IMR-90 (cell line): ENCODE results near the gene TTC39B. TPM values are rescaled to one million over a fixed set of nuclear protein-coding genes. Genes with fewer than 3 reads are reported as not detected.

Experiments
- ATAC-seq: fragments of 200-7000 bp; cut with Tn5 transposase; 2 replicates; pipeline ENCODE4 v1.9.1; 2020; ENCODE audit warnings: low read depth, mild to moderate bottlenecking, moderate library complexity
- BruUV-seq: library from RNA; stranded (reverse); fragments of 400-500 nt; replicated peaks from 2 replicates; lab custom pipeline; 2021; lab: Mats Ljungman, UMichigan
- CTCF ChIA-PET: fragments of 300-600 bp; formaldehyde crosslinking; extraction: SDS; loops from one replicate; lab custom pipeline; 2021; ENCODE audit warnings: antibody characterized with exemption; lab: Yijun Ruan, JAX
- POLR2A ChIA-PET: fragments of 300-600 bp; sonication (Branson Sonifier 250); formaldehyde crosslinking; loops from one replicate; lab custom pipeline; 2022; ENCODE audit warnings: antibody characterized with exemption; ENCODE audit not compliant: unreplicated experiment; lab: Charles Lee
- DNase-seq: peaks from one replicate; pipeline ENCODE4 v3.0.0; 2013
- H2AFZ ChIP-seq: replicated peaks from 2 replicates; pipeline ENCODE3; 2013; ENCODE audit warnings: low read length, mild to moderate bottlenecking; ENCODE audit not compliant: poor library complexity
- H2AK5ac ChIP-seq: 2 replicates; pipeline ENCODE4 v1.6.1; 2013; ENCODE audit warnings: low read depth, low read length, inconsistent platforms
- H2AK9ac ChIP-seq: replicated peaks from 2 replicates; pipeline ENCODE3; 2013; ENCODE audit warnings: mild to moderate bottlenecking, low read depth, low read length, moderate library complexity; ENCODE audit not compliant: poor library complexity
- H2BK120ac ChIP-seq: 2 replicates; pipeline ENCODE4 v1.6.1; 2013; ENCODE audit warnings: low read depth, low read length, inconsistent platforms
- H2BK15ac ChIP-seq: 3 replicates; pipeline ENCODE4 v1.6.1; 2013; ENCODE audit warnings: low read depth, low read length, inconsistent platforms
- H2BK20ac ChIP-seq: 2 replicates; pipeline ENCODE4 v1.6.1; 2013; ENCODE audit warnings: low read depth, mild to moderate bottlenecking, inconsistent platforms, low read length, moderate library complexity
- H2BK5ac ChIP-seq: 2 replicates; pipeline ENCODE4 v1.6.1; 2013; ENCODE audit warnings: mild to moderate bottlenecking, low read depth, low read length, inconsistent platforms; ENCODE audit not compliant: poor library complexity, severe bottlenecking
- H3K14ac ChIP-seq: replicated peaks from 2 replicates; pipeline ENCODE4 v1.6.1; 2013; ENCODE audit warnings: low read depth, low read length, inconsistent platforms
- H3K18ac ChIP-seq: 2 replicates; pipeline ENCODE4 v1.6.1; 2013; ENCODE audit warnings: low read depth, low read length, control low read depth
- H3K23ac ChIP-seq: 2 replicates; pipeline ENCODE4 v1.6.1; 2013; ENCODE audit warnings: low read depth, low read length, inconsistent platforms
- H3K27ac ChIP-seq: 2 replicates; pipeline ENCODE4 v1.5.1; 2013; ENCODE audit warnings: mild to moderate bottlenecking, control low read depth, low read length; ENCODE audit not compliant: insufficient read depth
- H3K27me3 ChIP-seq: 2 replicates; pipeline ENCODE4 v1.6.1; 2013; ENCODE audit warnings: low read length; ENCODE audit not compliant: control insufficient read depth, insufficient read depth
- H3K36me3 ChIP-seq: 2 replicates; pipeline ENCODE4 v1.6.1; 2013; ENCODE audit warnings: low read length, mixed read lengths; ENCODE audit not compliant: control insufficient read depth, insufficient read depth
- H3K4ac ChIP-seq: 2 replicates; pipeline ENCODE4 v1.6.1; 2013; ENCODE audit warnings: low read depth, low read length, inconsistent platforms
- H3K4me1 ChIP-seq: 2 replicates; pipeline ENCODE4 v1.6.1; 2013; ENCODE audit warnings: low read length, mixed read lengths; ENCODE audit not compliant: control insufficient read depth, insufficient read depth
- H3K4me2 ChIP-seq: 2 replicates; pipeline ENCODE4 v1.6.1; 2013; ENCODE audit warnings: low read depth, mild to moderate bottlenecking, control low read depth, low read length, moderate library complexity
- H3K4me3 ChIP-seq: 2 replicates; pipeline ENCODE4 v1.5.1; 2013; ENCODE audit warnings: low read depth, mild to moderate bottlenecking, control low read depth, low read length, moderate library complexity; ENCODE audit not compliant: insufficient read depth
- H3K56ac ChIP-seq: 2 replicates; pipeline ENCODE4 v1.6.1; 2013; ENCODE audit warnings: low read length, inconsistent platforms; ENCODE audit not compliant: insufficient read depth; ENCODE audit errors: extremely low read depth
- H3K79me1 ChIP-seq, 2 experiments: 2 replicates each; pipeline ENCODE4 v1.6.1; 2013; ENCODE audit warnings: low read length in 2 of 2, inconsistent platforms in 1 of 2, low read depth in 1 of 2
- H3K9ac ChIP-seq: 2 replicates; pipeline ENCODE4 v1.6.1; 2013; ENCODE audit warnings: low read depth, low read length, control low read depth
- H3K9me1 ChIP-seq: 2 replicates; pipeline ENCODE4 v1.6.1; 2013; ENCODE audit warnings: low read length, inconsistent platforms; ENCODE audit not compliant: insufficient read depth
- H3K9me3 ChIP-seq: 2 replicates; pipeline ENCODE4 v1.6.1; 2013; ENCODE audit warnings: low read length; ENCODE audit not compliant: control insufficient read depth, insufficient read depth
- H4K20me1 ChIP-seq: 2 replicates; pipeline ENCODE4 v1.6.1; 2013; ENCODE audit warnings: low read length, inconsistent platforms; ENCODE audit not compliant: insufficient read depth
- H4K5ac ChIP-seq: 2 replicates; pipeline ENCODE4 v1.6.1; 2013; ENCODE audit warnings: mild to moderate bottlenecking, low read depth, low read length, control low read depth
- H4K8ac ChIP-seq, 2 experiments: 2 replicates each; pipeline ENCODE4 v1.6.1; 2013; ENCODE audit warnings: low read depth in 2 of 2, low read length in 2 of 2, control low read depth in 1 of 2, inconsistent platforms in 1 of 2
- H4K91ac ChIP-seq: 2 replicates; pipeline ENCODE4 v1.6.1; 2013; ENCODE audit warnings: low read depth, low read length, inconsistent platforms; ENCODE audit not compliant: insufficient read depth
- BHLHE40 ChIP-seq: fragments of 150-350 bp; IDR thresholded peaks from 2 replicates; pipeline ENCODE4 v1.6.1; 2016; ENCODE audit warnings: mild to moderate bottlenecking, low read depth, low read length
- CEBPB ChIP-seq: IDR thresholded peaks from 2 replicates; pipeline ENCODE4 v1.6.1; 2012; ENCODE audit warnings: low read depth, low read length, improper control_type of control experiment
- FOS ChIP-seq: fragments of 150-350 bp; IDR thresholded peaks from 2 replicates; pipeline ENCODE4 v1.6.1; 2016; ENCODE audit warnings: low read depth, low read length
- MAFK ChIP-seq: IDR thresholded peaks from 2 replicates; pipeline ENCODE4 v1.6.1; 2012; ENCODE audit warnings: low read depth, low read length, improper control_type of control experiment
- MAZ ChIP-seq: IDR thresholded peaks from 2 replicates; pipeline ENCODE4 v1.6.1; 2012; ENCODE audit warnings: low read depth, mild to moderate bottlenecking, low read length, improper control_type of control experiment, moderate library complexity, borderline replicate concordance
- MXI1 ChIP-seq: IDR thresholded peaks from 2 replicates; pipeline ENCODE4 v1.6.1; 2012; ENCODE audit warnings: low read depth, mild to moderate bottlenecking, low read length, moderate library complexity, borderline replicate concordance
- RAD21 ChIP-seq: IDR thresholded peaks from 2 replicates; pipeline ENCODE4 v1.6.1; 2012; ENCODE audit warnings: low read length, improper control_type of control experiment
- RCOR1 ChIP-seq: IDR thresholded peaks from 2 replicates; pipeline ENCODE4 v1.6.1; 2012; ENCODE audit warnings: mild to moderate bottlenecking, low read length, improper control_type of control experiment; ENCODE audit not compliant: insufficient replicate concordance
- RFX5 ChIP-seq: IDR thresholded peaks from 2 replicates; pipeline ENCODE4 v1.8.0; 2012; ENCODE audit warnings: low read depth, mild to moderate bottlenecking, low read length, moderate library complexity
- SMC3 ChIP-seq: fragments of 150-350 bp; IDR thresholded peaks from 2 replicates; pipeline ENCODE4 v1.6.1; 2016; ENCODE audit warnings: low read depth, mild to moderate bottlenecking, antibody characterized with exemption, low read length, moderate library complexity
- WGBS, 2 experiments: methylation state at CpG; one replicate each; pipeline versions ENCODE4 v1.1.5 to v1.1.7; 2013; ENCODE audit warnings: missing lambda C conversion rate in 2 of 2; ENCODE audit not compliant: insufficient read length in 1 of 2; ENCODE audit errors: extremely low coverage in 2 of 2; 5-methylcytosine and 5-hydroxymethylcytosine counted together
- dilution Hi-C: fragments of 300-500 bp; cut with HindIII; formaldehyde crosslinking; loops from one replicate; pipeline ENCODE4 v1.14.3; 2018; ENCODE audit warnings: low sequenced_read_pairs; ENCODE audit not compliant: unreplicated experiment
- in situ Hi-C: fragments of 300-500 bp; cut with MboI; formaldehyde crosslinking; loops from 3 replicates; pipeline ENCODE4 v1.14.3; 2019; ENCODE audit warnings: low sequenced_read_pairs, inconsistent platforms, mixed read lengths
- intact Hi-C: fragments of 100-400 bp; cut with micrococcal nuclease; formaldehyde crosslinking; loops from 2 replicates; pipeline ENCODE4 v1.10.0; 2022
- polyA plus RNA-seq, 3 experiments: library from polyadenylated mRNA; depleted of rRNA; stranded (reverse); fragments of >200 nt; gene quantifications; 2 replicates each; pipeline ENCODE4 v1.2.3, GENCODE V29; 2012; ENCODE audit warnings: low replicate concordance in 1 of 3
- total RNA-seq: library from RNA; depleted of rRNA; stranded (reverse); fragments of >200 nt; gene quantifications from 2 replicates; pipeline ENCODE4 v1.2.3, GENCODE V29; 2012
- TF ChIP-seq, protein P1 (sequence below): fragments of 150-350 bp; IDR thresholded peaks from 2 replicates; pipeline ENCODE4 v1.6.1; 2017; ENCODE audit warnings: mild to moderate bottlenecking, antibody characterized with exemption, low read length, low read depth
- TF ChIP-seq, protein P2 (sequence below): fragments of 150-350 bp; IDR thresholded peaks from 2 replicates; pipeline ENCODE4 v1.6.1; 2016; ENCODE audit warnings: low read depth, mild to moderate bottlenecking, low read length, moderate library complexity, borderline replicate concordance

Gene TTC39B
- total and polyA plus RNA-seq, 2 of the 4 experiments (the other 2 are of a cell fraction): 2.5 to 12.2 TPM

DNA sequence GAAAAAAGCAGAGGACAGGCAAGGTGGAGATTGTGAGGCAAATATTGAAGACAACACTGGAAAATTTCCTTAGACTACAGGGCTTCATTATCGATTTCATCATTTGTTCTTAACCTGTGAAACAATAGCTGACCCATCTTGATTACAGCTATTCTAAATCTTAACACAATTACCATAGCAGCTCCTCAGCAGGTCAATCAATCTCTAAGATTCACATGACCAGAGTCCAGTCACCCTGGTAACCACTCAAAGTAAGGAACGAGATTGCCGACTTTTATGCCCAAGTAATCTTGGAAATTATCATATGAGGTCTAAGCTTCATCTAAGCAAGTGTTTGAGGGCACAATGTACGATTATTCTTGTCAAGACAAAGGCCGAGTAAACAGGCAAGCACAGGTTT is 93.8 kb downstream of the TTC39B start:
- Histone ChIP-seq H3K27me3 (no peaks in the 10 kb centered on the region), H2BK5ac (no peak overlapping the region), H2BK15ac (no peak overlapping the region), H3K18ac (no peak overlapping the region), H3K4me3 (no peak overlapping the region), H3K27ac (no peak overlapping the region), H2BK20ac (no peak overlapping the region), H3K36me3 (no peaks in the 10 kb centered on the region), H3K9me3 (no peaks in the 10 kb centered on the region), H3K4ac (no peak overlapping the region), H3K56ac (no peak overlapping the region), H4K8ac (no peak overlapping the region), H3K4me2 (no peak overlapping the region), H2AFZ (no peak overlapping the region), H4K5ac (no peak overlapping the region), H2BK120ac (no peak overlapping the region), H3K4me1 (peaks cover 4% of the 10 kb centered on the region), H3K23ac (no peak overlapping the region), H3K9ac (no peak overlapping the region), H4K91ac (no peak overlapping the region), H2AK9ac (no peak overlapping the region), H4K20me1 (no peaks in the 10 kb centered on the region; the same call in 1 of the 2 replicates), H3K9me1 (peaks cover 2% of the 10 kb centered on the region), H3K79me1 (peaks cover 11 to 20% of the 10 kb centered on the region in 2 experiments; a peak in 3 of 4 replicates), H2AK5ac (no peak overlapping the region), H3K14ac (no peak overlapping the region)
- ChIA-PET CTCF (interaction anchor here (1.7 kb wide), 1 partner anchor 12 kb away, joined by 5 read pairs; no protein-coding TSS in a partner anchor), POLR2A (no interaction called here)
- DNase-seq: no peak
- dilution Hi-C loops: no loop called here
- TF ChIP-seq MAZ (no peak), CEBPB (no peak), RAD21 (no peak), FOS (no peak), RFX5 (no peak), RCOR1 (no peak), MXI1 (no peak), BHLHE40 (no peak), MAFK (no peak), SMC3 (no peak)
- TF ChIP-seq, protein P1, sequence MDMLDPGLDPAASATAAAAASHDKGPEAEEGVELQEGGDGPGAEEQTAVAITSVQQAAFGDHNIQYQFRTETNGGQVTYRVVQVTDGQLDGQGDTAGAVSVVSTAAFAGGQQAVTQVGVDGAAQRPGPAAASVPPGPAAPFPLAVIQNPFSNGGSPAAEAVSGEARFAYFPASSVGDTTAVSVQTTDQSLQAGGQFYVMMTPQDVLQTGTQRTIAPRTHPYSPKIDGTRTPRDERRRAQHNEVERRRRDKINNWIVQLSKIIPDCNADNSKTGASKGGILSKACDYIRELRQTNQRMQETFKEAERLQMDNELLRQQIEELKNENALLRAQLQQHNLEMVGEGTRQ: no peak
- TF ChIP-seq, protein P2, sequence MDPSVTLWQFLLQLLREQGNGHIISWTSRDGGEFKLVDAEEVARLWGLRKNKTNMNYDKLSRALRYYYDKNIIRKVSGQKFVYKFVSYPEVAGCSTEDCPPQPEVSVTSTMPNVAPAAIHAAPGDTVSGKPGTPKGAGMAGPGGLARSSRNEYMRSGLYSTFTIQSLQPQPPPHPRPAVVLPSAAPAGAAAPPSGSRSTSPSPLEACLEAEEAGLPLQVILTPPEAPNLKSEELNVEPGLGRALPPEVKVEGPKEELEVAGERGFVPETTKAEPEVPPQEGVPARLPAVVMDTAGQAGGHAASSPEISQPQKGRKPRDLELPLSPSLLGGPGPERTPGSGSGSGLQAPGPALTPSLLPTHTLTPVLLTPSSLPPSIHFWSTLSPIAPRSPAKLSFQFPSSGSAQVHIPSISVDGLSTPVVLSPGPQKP: no peak
- no TSS peak for BruUV-seq
- ATAC-seq: no peak
- no CpG with 5 or more reads among the region's 5 CpGs for WGBS, 2 experiments
- intact Hi-C loops: loop anchor here (5.0 kb wide), 1 partner anchor 394 kb away; no protein-coding TSS in a partner anchor
- in situ Hi-C loops: loop anchor here (10.0 to 25.0 kb wide), 2 partner anchors 202 to 399 kb away; no protein-coding TSS in a partner anchor
